ENCODE measurements around the gene YWHAQ.

The YWHAQ gene

DNA sequence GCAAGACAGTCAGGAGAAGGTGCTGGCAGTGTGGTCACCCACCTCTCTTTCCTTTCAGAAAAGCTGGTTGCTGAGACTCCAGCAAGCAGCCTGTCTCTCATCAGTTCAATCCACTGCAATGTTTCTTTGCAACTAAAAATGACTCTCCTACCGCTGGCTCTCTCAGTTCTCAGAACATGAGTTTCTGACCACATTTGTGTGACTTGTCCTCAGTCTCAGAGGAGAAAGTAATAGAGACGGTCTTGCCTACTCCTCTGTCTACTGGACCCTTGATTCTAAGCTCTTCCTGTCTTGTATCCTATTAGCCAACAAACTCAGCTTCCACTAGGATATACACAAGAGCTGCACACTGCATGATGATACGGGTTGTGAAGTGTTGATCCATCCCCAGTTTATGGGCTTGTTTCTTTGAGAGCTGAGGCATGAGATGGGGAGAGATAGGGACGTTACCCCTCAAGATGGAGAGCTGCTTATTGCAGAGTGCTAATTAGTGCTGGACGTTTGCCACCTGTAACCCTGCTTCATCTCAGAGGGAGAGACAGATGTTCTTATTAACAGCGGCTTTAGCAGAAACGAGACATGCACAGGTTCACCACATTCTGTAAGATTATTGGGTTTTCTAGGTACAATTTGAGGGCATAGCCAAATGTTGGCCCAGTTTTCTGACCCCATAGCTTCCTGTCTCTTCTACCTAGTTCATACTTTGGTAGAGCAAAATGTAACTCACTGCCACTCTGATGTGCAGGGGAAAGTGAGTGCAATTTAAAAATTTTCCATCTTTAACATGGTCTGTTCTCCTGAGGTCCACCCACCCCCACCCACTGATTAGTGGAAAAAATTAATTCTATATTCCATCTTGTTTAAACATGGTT is 32.4 kb upstream of the YWHAQ start:
- no peak for DNase-seq (ENCODE audit: insufficient read length, low spot score)

GRCh38 chr2:9661261-9661660 is 30.5 kb upstream of the YWHAQ start:
- no peak for DNase-seq (ENCODE audit: insufficient read length, low spot score)
- FAIRE-seq, result no peak
- TF ChIP-seq POLR2A (IDR thresholded peaks at IDR 0.05; ENCODE audit: low read depth, low read length), result no peak

More for the DNA sequence above, 32.4 kb upstream of the YWHAQ start:
- FAIRE-seq, result no peak
- no peak for TF ChIP-seq POLR2A (IDR thresholded peaks at IDR 0.05; ENCODE audit: low read depth, low read length)

DNA sequence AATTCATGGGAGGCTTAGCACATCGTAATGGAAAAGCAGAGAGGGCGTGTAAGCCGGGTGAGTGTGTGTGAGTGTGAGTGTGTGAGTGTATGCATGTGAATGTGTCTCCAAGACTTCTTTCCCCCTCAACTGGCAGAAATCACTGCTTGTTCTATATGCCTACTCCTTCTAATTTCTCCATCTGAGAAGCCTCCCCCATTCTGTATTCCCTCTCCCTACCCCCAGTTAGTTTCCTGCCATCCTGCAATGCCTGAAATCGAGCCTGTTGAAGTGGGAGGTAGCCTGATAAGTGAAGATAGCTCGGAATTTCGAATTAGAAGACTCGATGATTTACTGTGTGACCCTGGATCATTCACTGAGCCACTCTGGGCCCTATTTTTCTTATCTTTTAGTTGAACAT is 30.0 kb upstream of the YWHAQ start:
- TF ChIP-seq POLR2A (IDR thresholded peaks at IDR 0.05; ENCODE audit: low read depth, low read length), result no peak
- no peak for FAIRE-seq
- no peak for DNase-seq (ENCODE audit: insufficient read length, low spot score)

- DNase-seq (ENCODE audit: insufficient read length, low spot score), result no peak
- no peak for TF ChIP-seq POLR2A (IDR thresholded peaks at IDR 0.05; ENCODE audit: low read depth, low read length)
These were observed 29.4 kb upstream of the YWHAQ start for GRCh38 chr2:9660154-9660553.

GRCh38 chr2:9658972-9659371 is 28.2 kb upstream of the YWHAQ start:
- TF ChIP-seq POLR2A (IDR thresholded peaks at IDR 0.05; ENCODE audit: low read depth, low read length), result no peak
- peak; percentile 70 for DNase-seq (ENCODE audit: insufficient read length, low spot score)
- FAIRE-seq, result peak; percentile 43

More at GRCh38 chr2:9660154-9660553, 29.4 kb upstream of the YWHAQ start:
- FAIRE-seq, result no peak

- FAIRE-seq, result no peak
- no peak for DNase-seq (ENCODE audit: insufficient read length, low spot score)
- TF ChIP-seq POLR2A (IDR thresholded peaks at IDR 0.05; ENCODE audit: low read depth, low read length), result no peak
These were observed 26.9 kb upstream of the YWHAQ start for GRCh38 chr2:9657731-9658130.

- FAIRE-seq (no peak), DNase-seq (ENCODE audit: insufficient read length, low spot score) (no peak)
- TF ChIP-seq POLR2A (IDR thresholded peaks at IDR 0.05; ENCODE audit: low read depth, low read length), result no peak
These were observed 26.3 kb upstream of the YWHAQ start for GRCh38 chr2:9657083-9657482.

DNA sequence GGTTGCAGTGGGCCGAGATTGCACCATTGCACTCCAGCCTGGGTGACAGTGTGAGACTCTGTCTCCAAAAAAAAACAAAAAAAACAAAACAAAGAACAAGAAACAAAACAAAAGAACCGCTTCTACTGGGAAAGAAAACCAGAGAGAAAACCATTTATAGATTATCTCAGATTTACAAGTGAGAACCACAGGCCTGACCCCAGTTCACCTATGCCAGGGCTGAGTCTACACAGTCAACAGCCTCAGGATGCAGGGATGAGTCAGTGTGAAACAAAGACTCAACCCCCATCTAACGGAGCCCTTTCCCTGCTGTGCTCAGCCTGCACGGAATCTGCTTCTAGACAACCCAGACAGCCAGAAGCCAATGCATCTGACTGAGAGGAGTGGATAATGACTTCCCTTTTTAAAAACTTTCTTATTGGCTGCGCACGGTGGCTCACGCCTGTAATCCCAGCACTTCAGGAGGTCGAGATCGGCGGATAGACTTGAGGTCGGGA is 25.5 kb upstream of the YWHAQ start:
- DNase-seq (ENCODE audit: insufficient read length, low spot score) (peak; percentile 88), FAIRE-seq (peak; percentile 90)
- TF ChIP-seq POLR2A (IDR thresholded peaks at IDR 0.05; ENCODE audit: low read depth, low read length), result no peak

DNA sequence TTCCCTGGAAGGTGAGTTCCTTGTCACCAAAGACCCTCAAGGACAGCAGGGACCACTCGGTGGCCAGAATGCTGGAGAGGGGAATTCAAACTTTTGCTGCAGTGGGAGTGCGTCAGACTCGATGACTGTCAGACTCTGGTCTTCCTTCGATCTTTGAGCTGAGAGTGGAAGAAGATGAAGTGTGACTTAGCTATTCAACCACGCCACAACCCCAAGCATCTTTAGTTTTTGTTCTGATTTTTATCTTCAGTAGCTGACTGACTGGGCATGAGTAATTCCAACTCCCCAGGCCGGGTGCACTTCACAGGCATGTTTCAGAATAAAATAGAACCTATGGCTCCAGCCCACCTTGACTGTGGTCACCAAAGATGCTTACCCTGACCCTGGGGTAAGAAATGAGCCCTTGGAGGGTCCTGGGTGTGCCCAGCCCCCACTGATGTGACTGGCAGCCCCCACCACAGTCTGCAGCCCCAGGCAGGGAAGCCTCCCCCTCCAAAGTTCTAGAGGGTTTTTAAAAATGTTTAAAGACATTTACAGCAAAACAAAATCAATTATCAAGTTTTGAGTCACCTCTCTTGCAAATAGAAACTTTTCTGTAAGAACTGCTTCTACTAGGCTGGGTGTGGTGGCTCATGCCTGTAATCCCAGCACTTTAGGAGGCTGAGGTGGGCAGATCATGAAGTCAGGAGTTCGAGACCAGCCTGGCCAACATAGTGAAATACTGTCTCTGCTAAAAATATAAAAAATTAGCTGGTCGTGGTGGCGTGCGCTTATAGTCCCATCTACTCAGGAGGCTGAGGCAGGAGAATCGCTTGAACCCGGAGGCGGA is 24.9 kb upstream of the YWHAQ start:
- FAIRE-seq (peak; percentile 76), DNase-seq (ENCODE audit: insufficient read length, low spot score) (peak; percentile 67)
- no peak for TF ChIP-seq POLR2A (IDR thresholded peaks at IDR 0.05; ENCODE audit: low read depth, low read length)

DNA sequence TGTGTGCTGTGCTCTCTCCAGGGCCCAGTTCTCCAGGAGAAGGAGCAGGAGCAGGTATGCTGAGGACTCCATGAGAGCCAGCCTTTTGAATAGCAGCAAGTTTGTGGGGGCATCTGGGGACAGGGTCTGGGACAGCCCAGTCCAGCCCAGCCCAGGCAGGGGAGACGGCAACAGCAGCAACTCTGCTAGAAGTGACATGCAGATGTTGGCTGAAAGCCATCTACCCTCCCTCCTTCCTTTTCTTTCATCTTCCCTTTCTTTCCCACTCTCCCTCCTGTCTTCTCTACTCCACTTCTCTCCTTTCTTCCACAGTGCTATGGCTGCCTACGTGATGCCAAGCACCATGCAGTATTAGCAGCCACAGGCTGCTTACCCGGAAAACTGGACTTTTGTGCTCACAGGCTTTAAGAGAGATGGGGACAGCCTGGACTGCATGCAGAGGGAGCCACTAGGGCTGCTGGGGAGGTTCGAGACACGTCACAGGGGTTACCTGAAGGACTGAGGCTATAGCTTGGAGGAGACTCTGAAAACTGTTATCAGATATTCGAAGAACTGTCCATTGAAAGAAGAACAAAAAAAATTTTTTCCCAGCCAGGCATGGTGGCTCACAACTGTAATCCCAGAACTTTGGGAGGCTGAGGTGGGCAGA is 23.8 kb upstream of the YWHAQ start:
- TF ChIP-seq POLR2A (IDR thresholded peaks at IDR 0.05; ENCODE audit: low read depth, low read length), result no peak
- DNase-seq (ENCODE audit: insufficient read length, low spot score) (no peak), FAIRE-seq (no peak)

- no peak for DNase-seq (ENCODE audit: insufficient read length, low spot score)
- no peak for FAIRE-seq
- TF ChIP-seq POLR2A (IDR thresholded peaks at IDR 0.05; ENCODE audit: low read depth, low read length), result no peak
These were observed 22.9 kb upstream of the YWHAQ start for GRCh38 chr2:9653485-9654271.

DNA sequence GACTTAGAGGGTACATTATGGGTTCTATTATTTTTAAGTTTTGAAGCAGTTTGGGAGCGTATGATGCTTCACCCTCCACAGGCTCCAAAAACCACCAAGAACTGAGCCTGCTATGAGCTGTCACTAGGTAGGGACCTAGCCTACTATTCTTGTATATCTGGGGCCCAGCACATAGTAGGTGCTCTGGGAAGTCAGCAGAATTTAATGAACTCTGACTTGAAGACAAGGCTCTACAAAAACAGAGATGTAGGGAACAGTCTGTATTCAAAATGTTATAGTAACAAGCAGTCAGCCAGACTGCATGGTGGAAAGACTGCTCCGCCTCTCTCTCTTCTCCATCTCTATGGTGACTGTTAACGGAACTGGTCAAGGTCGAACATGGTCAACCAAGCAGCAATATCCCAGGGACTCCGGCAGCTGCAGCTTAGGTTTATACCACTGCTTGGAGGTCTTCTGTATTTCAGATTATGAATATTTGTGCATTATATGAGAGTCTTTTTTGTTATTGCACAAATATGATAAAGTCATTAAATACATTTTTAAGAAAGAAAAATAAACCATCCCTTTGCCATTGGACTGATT is 22.2 kb upstream of the YWHAQ start:
- no peak for FAIRE-seq
- TF ChIP-seq POLR2A (IDR thresholded peaks at IDR 0.05; ENCODE audit: low read depth, low read length), result no peak
- DNase-seq (ENCODE audit: insufficient read length, low spot score), result no peak

DNA sequence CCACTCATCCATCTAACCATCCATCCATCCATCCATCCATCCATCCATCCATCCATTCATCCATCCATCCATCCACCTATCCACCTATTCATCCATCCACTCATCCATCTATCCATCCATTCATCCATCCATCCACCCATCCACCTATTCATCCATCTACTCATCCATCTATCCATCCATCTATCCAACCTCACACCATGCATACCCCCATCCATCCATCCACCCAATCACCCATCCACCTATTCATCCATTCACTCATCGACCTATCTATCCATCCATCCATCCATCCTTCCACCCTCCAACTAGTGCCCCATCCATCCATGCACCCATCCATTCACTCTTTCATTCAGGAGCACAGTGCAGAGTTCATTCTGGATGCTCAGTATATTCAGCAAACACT is 21.5 kb upstream of the YWHAQ start:
- no peak for TF ChIP-seq POLR2A (IDR thresholded peaks at IDR 0.05; ENCODE audit: low read depth, low read length)
- DNase-seq (ENCODE audit: insufficient read length, low spot score), result no peak
- FAIRE-seq, result no peak

Measured in H54 (cell line).